Measurements from ENCODE around the gene GLB1L2. TPM values are rescaled to one million over a fixed set of nuclear protein-coding genes. Genes with fewer than 3 reads are reported as not detected.
A peak's percentile ranks its signal among the peaks of the same experiment; 100 is the strongest.

The GLB1L2 gene
- total RNA-seq, 3 donors from 2014 or later = 21.5 to 27.9 (median 26.9) TPM

DNA sequence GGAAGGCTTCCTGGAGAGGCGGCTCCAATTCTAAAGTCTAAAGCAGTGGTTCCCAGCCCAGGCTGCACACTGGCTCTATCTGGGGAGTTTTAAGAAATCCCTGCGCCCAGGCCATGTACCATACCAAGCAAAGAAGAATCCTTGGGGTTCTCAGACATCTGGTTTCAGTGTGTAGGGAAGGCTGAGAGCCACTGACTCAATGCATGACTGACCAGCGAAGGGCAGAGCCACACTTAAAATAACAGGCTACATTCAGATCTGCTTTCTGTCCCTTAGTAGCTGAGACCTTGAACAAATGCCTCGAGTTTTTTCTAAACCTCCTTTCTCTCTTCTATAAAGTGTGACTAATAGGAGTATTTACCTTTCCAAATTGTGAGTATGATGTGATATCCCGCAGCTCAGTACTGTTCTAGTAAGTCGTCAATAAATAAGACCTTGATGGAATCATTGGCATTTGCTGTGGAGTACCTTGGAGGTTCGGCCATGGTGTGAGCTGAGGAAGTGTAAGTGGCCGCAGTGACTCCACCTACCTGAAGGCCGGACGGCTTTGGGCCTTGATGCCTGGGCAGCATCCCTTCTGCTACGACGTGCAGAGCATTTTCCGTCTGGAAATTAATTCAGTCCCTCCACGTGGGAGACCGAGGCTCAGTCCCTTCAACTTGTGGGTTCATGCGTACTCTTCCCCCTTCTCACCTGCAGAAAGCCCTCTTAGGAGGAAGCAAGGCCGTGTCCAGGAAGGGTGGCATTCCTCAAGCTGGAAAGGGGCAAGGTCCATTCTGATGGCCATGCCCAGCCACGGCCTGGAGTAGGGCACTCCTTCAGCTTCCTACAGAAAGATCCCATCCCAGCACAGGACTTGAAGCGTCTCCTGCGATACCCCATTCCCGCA is 25.1 kb downstream of the GLB1L2 start:
- TF ChIP-seq CTCF (IDR thresholded peaks at IDR 0.05) = no peak
- Histone ChIP-seq H3K36me3 (ENCODE audit: low read depth) (no peaks in the 10 kb centered on the region), H3K4me1 (ENCODE audit: low read depth) (no peaks in the 10 kb centered on the region), H3K4me3 (no peak overlapping the region), H3K9me3 (no peaks in the 10 kb centered on the region)
- ATAC-seq (peak; percentile 48), DNase-seq (no peak)
- intact Hi-C loops (cut with DNase I, micrococcal nuclease) = no loop called here

DNA sequence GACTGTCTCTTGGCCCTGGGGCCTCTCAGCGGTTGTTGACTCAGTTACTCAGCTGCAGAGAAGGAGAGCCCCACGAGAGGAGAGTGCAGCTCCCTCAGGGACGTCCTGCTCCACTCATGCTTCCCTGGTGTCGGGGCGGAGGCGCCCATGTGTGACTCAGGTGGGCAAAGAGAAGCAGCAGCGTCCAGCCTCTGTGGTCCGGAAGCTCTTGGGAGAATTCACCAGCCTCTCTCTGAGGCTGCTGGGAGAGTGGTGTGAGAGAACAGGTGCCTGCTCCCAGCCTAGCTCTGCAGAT is 25.7 kb downstream of the GLB1L2 start:
- no peak for TF ChIP-seq CTCF (IDR thresholded peaks at IDR 0.05)
- DNase-seq = no peak
- no peak for ATAC-seq

GRCh38 chr11:134358165-134358855 is 26.5 kb downstream of the GLB1L2 start:
- H3K4me3 ChIP-seq = no peak overlapping the region
- TF ChIP-seq CTCF (IDR thresholded peaks at IDR 0.05) = no peak
- H3K9me3 ChIP-seq = no peaks in the 10 kb centered on the region
- H3K4me1 ChIP-seq (ENCODE audit: low read depth) = no peaks in the 10 kb centered on the region
- no peaks in the 10 kb centered on the region for H3K36me3 ChIP-seq (ENCODE audit: low read depth)
- intact Hi-C loops (cut with DNase I, micrococcal nuclease) = no loop called here
- DNase-seq (no peak), ATAC-seq (no peak)

More for the DNA sequence above, 25.7 kb downstream of the GLB1L2 start:
- Histone ChIP-seq H3K36me3 (ENCODE audit: low read depth) (no peaks in the 10 kb centered on the region), H3K4me1 (ENCODE audit: low read depth) (no peaks in the 10 kb centered on the region), H3K9me3 (no peaks in the 10 kb centered on the region), H3K4me3 (no peak overlapping the region)
- intact Hi-C loops (cut with DNase I, micrococcal nuclease) = no loop called here

GRCh38 chr11:134358856-134359490 is 27.2 kb downstream of the GLB1L2 start:
- intact Hi-C loops (cut with DNase I, micrococcal nuclease) = no loop called here
- TF ChIP-seq CTCF (IDR thresholded peaks at IDR 0.05) = no peak
- no peaks in the 10 kb centered on the region for H3K4me1 ChIP-seq (ENCODE audit: low read depth)
- no peak for ATAC-seq
- DNase-seq = no peak
- H3K9me3 ChIP-seq = no peaks in the 10 kb centered on the region
- H3K36me3 ChIP-seq (ENCODE audit: low read depth) = no peaks in the 10 kb centered on the region
- no peak overlapping the region for H3K4me3 ChIP-seq

DNA sequence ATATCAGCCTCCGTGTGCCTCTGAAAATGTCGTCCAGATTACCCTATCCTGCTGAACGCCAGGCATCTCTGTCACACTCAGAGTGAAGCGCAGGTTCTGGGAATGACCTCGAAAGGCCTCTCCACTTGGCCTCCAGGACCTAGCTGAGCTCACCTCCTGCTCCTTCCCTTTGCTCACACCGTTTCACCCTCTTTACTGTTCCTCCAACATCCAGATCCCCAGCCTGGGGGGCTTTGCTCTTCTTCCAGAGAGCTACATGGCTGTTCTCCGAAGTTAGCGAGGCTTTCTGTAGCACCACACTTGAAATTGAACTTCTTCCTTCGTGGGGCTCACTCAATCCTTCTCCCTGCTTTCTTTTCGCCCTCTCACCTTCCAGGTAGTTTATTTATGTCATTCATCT is 27.9 kb downstream of the GLB1L2 start:
- no peaks in the 10 kb centered on the region for H3K36me3 ChIP-seq (ENCODE audit: low read depth)

More for the DNA sequence above, 27.9 kb downstream of the GLB1L2 start:
- intact Hi-C loops (cut with DNase I, micrococcal nuclease) = no loop called here
- H3K4me1 ChIP-seq (ENCODE audit: low read depth) = no peaks in the 10 kb centered on the region
- TF ChIP-seq CTCF (IDR thresholded peaks at IDR 0.05) = no peak
- no peak overlapping the region for H3K4me3 ChIP-seq
- no peak for DNase-seq
- ATAC-seq = no peak
- no peaks in the 10 kb centered on the region for H3K9me3 ChIP-seq
